HS-5 (cell line): ENCODE data around the gene EXTL1.
A peak's percentile ranks its signal among the peaks of the same experiment; 100 is the strongest.

ENCODE experiments used
- DNase-seq: peaks from one replicate; pipeline ENCODE4 v3.0.0-alpha.2; 2012; ENCODE audit warnings: low read depth

Gene EXTL1

DNA sequence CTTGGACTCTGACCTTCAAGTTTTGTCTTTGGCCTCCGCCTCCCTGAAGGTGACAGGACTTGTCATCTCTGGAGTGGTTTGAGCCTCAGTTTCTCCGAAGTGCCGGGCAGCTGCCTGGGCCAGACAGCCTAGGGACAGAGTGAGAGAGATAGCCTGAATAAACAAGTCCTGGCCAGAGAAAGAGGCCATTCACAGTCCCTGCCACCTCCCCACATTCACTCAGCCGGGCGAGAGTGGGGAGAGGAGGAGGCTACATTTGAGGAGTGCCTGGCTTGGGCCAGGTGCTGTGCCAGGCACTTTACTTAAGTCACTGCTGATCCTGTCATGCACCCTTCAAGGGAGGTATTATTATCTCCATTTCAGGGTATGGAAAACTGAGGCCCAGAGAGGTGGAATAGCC is 3.5 kb downstream of the EXTL1 start:
- DNase-seq: no peak

GRCh38 chr1:26025517-26025916 is 3.9 kb downstream of the EXTL1 start:
- no peak for DNase-seq

DNA sequence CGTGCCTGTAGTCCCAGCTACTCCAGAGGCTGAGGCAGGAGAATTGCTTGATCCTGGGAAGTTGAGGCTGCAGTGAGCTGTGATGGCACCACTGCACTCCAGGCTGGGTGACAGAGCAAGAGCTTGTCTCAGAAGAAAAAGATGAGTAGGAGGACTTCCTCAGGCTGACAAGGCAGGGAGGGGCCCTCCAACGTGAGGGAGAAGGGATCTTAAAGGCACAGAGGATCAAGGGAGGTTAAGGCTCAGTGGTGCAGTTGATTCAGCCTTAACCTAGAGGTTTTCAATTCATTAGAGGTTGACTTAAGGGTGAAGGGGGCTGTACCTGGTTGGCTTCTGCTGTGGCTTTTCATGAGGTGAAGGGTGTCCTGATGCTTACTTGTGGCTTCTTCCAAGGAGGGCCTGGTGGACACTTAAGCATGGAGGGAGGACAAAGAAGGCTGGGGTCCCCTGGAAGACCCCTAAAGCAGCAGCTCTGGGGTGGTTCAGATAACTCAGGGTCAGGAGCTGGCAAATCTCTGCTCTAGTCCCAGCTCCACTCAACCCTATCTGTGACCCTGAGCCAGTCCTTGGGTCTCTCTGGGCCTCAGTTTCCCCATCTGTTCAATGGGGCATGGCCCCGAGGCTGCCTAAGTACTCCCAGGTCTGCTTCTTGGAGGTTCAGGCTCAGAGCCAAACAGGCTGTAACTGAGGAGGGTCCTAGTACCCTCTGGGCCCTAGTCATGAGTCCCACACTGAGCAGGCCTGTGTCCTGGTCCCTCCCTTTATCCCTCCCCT is 6.3 kb downstream of the EXTL1 start:
- no peak for DNase-seq

DNA sequence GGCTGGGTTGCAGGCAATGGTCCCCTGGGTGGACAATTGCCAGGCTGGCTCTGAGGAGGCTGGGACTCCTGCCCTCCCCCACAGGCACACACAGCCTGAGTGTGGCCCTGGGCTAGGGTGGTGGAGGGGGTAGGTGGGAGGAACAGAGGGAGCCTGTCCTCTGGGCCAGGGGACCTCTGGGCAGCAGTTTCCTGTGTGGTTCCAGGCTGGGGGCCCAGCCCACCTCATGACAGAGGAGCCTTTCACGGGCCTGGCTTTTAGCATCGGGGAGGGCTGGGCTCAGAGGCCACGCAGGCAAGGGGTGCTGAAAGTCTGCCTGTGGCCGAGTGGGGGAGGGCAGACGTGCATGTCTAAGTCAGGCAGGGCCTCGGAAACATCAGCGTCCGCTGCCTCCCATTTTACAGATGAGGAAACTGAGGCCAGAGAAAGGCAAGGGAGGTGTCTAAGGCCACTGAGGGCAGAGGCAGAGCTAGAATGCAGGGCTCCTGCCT is 7.0 kb downstream of the EXTL1 start:
- DNase-seq: no peak

DNA sequence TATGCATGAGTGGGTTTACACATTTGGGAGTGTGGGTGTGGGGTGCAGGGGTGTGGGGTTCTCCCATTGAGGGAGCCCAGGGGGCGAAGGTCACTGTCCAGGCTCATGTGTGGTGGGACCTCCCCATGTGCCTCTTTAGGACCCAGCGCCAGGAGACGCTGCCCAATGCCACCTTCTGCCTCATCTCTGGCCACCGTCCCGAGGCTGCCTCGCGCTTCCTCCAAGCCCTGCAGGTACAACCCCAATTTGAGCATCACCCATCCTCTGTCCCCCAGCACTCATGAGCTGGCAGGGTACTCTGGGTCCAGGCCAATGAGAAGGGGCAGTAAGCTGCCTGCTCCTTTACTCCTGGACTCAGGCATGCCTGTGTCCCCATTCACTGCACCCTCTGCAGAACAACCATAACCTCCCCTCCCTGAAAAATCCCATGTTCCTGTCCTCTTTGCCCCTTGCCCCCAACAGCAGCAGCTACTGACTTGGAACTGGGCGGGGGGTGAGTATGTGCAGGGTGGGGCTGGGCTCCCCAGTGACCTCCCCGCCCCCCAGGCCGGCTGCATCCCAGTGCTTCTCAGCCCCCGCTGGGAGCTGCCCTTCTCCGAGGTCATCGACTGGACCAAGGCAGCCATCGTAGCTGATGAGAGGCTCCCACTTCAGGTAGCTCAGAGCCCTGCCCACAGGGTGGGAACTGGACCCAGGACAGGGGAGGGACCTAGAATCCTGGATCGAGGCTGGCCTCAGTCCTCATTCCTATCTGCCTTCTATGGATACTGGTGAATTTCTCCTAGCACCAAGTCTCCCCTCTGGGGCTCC is 7.7 kb downstream of the EXTL1 start:
- DNase-seq: no peak

DNA sequence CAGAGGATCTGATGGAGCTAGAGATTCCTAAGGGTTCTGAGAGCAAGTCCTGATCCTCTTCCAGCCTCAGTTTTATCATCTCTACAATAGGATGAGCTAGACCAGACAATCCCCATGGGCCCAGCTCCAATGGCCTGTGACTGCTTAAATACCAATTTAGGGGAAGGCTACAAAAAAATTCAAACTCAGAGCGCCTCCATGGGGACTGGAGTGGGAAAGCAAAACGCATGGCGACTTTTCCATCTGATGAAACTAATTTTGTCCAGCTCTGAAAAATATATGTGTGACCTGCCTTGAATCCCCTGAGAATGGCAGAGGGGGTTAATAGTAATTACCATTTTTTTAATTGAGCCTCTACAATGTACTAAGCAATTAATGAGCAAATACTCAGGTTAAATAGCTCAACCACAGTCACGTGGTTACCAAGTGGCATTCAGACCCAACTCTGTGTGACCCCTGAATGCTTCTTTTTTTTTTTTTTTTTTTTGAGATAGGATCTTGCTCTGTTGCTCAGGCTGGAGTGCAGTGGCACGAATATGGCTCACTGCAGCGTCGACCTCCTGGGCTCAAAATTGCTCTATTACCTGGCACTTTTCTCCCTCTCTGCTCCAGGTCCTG is 8.4 kb downstream of the EXTL1 start:
- DNase-seq: no peak

DNA sequence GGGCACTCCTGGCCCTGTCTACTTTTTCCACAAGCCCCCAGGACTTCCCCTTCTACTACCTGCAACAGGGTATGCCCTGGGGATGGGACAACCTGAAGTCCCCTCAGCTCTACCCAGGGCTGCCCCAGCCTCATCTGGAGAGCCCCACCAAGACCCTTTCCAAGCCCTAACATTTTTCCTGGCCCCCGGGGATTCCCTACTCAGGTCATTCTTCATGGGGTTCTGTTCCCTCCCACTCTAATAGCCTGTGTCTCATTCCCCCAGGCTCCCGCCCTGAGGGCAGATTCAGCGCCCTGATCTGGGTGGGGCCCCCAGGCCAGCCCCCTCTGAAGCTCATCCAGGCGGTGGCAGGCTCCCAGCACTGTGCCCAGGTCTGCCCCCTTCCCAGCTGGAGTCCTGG is 9.6 kb downstream of the EXTL1 start:
- no peak for DNase-seq

GRCh38 chr1:26031611-26032220 is 10.1 kb downstream of the EXTL1 start:
- DNase-seq: no peak

- no peak for DNase-seq
Observed at GRCh38 chr1:26032656-26033357, 11.2 kb downstream of the EXTL1 start.

DNA sequence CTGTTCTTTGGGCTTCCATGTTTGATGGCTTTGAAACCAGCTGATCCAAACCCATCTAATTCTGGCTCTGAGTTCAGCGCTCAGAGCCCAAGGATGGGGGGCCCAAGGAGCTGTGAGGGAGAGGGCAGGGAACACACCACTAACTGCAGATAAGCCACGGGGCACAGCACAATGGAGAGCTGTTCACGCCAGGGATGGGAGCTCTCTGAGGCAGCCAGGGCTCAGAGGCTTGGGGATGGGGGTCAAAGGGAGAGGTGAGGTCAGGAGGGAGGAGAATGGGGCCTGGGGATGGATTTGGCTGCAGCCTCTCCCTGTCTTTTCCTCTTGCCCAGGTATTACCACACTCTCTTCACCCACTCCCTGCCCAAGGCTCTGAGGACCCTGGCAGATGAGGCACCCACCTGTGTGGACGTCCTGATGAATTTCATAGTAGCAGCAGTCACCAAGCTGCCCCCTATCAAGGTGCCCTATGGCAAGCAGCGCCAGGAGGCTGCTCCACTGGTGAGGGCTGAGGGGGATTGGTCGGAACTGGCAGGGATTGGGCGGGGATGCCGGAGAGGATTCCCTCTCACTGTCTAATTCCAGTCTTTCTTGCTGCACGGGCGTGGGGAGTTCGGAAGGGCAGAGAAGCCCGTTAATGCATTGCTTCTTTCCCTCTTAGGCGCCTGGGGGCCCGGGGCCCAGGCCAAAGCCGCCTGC is 13.1 kb downstream of the EXTL1 start:
- no peak for DNase-seq

GRCh38 chr1:26035203-26035958 is 13.8 kb downstream of the EXTL1 start:
- DNase-seq: peak; percentile 68

- peak; percentile 35 for DNase-seq
Observed at GRCh38 chr1:26035959-26036755, 14.6 kb downstream of the EXTL1 start.

DNA sequence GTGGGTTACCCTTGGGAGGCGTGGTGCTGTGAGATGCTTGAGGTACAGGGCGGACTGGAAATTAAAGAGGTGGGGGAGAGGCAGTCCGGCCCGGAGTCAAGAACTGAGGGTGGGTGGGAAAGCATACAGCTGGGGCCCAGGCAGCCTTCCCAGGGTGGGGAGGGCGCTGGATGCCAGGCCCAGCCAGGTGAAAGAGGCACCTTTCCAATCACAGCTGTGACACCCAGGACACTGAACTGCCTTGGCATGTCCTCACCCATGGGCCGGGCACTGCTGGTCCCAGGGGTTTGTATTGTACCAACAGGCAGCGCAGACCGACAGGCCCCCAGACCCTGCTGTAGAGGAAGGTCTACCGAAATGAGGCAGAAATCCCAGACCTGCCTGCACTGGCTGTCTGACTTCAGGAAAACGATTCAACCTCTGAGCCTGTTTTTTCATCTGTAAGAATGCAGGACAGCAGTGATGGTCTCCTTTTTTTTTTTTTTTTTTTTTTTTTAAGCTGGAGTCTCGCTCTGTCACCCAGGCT is 15.2 kb downstream of the EXTL1 start:
- DNase-seq: no peak

GRCh38 chr1:26037904-26038303 is 16.3 kb downstream of the EXTL1 start:
- no peak for DNase-seq

GRCh38 chr1:26038477-26038876 is 16.9 kb downstream of the EXTL1 start:
- DNase-seq: no peak

- no peak for DNase-seq
Observed at GRCh38 chr1:26038904-26039303, 17.3 kb downstream of the EXTL1 start.

- DNase-seq: no peak
Observed at GRCh38 chr1:26041401-26041800, 19.8 kb downstream of the EXTL1 start.

- no peak for DNase-seq
Observed at GRCh38 chr1:26041978-26042377, 20.4 kb downstream of the EXTL1 start.

DNA sequence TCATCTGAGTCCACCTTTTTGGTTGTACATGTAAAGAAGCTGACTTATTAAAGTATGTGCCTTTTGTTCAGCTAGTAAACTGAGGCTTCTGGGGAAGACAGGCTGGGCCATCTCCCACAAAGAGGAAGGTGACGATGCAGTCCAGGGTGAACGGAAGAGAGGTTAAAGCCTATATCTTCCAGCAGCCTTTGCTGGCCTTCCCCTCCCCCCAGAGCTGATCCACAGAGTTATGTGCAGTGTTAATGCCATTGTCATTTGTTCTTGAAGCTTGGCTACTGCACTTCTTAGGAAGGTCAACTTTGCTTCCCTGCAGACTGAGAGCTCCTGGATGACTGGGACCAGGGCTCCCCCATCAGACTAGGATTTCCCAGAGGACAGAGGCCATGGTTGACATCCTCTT is 22.2 kb downstream of the EXTL1 start:
- no peak for DNase-seq
